Measurements from ENCODE around the gene RAP1B.

- TF ChIP-seq POLR2A (IDR thresholded peaks at IDR 0.05) (no peak), CTCF (IDR thresholded peaks at IDR 0.05) (no peak), EP300 (IDR thresholded peaks at IDR 0.05) (no peak)
Observed at GRCh38 chr12:68686262-68686594, 75.5 kb downstream of the RAP1B start.

All from ovary (tissue), 3 donors.